GM12874 (cell line): ENCODE measurements around the gene CFAP97D2.

Experiments
- CTCF ChIP-seq: IDR thresholded peaks from 2 replicates; pipeline ENCODE4 v1.5.1; 2011; ENCODE audit warnings: low read depth, mild to moderate bottlenecking, control low read depth, low read length, moderate library complexity; ENCODE audit not compliant: insufficient read depth

Gene CFAP97D2

GRCh38 chr13:114161644-114162532 lies 17.2 kb upstream of the CFAP97D2 start:
- TF ChIP-seq CTCF = no peak

GRCh38 chr13:114162533-114162922 lies 16.5 kb upstream of the CFAP97D2 start:
- no peak for TF ChIP-seq CTCF

GRCh38 chr13:114164053-114164452 lies 15.0 kb upstream of the CFAP97D2 start:
- TF ChIP-seq CTCF = no peak

GRCh38 chr13:114164681-114165429 lies 14.2 kb upstream of the CFAP97D2 start:
- TF ChIP-seq CTCF = no peak

- TF ChIP-seq CTCF = no peak
Measured at GRCh38 chr13:114166381-114167131, 12.5 kb upstream of the CFAP97D2 start.

- no peak for TF ChIP-seq CTCF
Measured at GRCh38 chr13:114167426-114167825, 11.6 kb upstream of the CFAP97D2 start.

- TF ChIP-seq CTCF = no peak
Measured at GRCh38 chr13:114167885-114168284, 11.2 kb upstream of the CFAP97D2 start.
